ENCODE measurements around the gene VSTM2B. TPM values are rescaled to one million over a fixed set of nuclear protein-coding genes. Genes with fewer than 3 reads are reported as not detected.

VSTM2B gene
- polyA plus RNA-seq, 3 donors, result 0.17 to 0.69 (median 0.29) TPM

DNA sequence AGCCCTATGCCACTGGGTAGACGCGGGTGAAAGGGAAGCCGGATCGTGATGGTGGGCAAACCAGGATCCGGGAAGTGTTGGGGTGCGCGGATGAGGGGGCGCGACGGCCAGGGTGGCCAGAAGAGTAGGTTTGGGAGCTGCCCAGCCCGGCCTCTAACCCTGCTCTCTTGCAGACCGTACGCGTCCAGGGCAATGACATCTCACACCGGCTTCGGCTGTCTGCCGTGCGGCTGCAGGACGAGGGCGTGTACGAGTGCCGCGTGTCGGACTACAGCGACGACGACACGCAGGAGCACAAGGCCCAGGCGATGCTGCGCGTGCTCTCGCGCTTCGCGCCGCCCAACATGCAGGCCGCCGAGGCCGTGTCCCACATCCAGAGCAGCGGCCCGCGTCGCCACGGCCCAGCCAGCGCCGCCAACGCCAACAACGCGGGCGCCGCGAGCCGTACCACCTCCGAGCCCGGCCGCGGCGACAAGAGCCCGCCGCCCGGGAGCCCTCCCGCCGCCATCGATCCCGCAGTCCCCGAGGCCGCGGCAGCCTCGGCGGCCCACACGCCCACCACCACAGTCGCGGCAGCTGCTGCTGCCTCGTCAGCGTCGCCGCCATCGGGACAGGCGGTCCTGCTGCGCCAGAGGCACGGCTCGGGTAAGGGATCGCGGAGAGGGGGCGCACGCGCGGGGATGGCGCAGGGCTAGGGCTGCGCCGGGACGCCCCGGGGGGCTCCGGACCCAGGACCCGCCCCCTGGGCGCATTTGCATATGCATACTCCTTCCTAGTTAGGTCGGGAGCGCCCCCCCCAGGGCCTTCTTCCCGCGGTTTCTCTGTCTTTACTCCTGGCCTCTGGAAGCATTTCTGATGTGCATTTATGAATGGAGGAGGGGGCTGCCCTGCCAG is 4.1 kb downstream of the VSTM2B start:
- no peak for DNase-seq (ENCODE audit: low read depth in 3 of 3, low spot score in 2 of 3)

DNA sequence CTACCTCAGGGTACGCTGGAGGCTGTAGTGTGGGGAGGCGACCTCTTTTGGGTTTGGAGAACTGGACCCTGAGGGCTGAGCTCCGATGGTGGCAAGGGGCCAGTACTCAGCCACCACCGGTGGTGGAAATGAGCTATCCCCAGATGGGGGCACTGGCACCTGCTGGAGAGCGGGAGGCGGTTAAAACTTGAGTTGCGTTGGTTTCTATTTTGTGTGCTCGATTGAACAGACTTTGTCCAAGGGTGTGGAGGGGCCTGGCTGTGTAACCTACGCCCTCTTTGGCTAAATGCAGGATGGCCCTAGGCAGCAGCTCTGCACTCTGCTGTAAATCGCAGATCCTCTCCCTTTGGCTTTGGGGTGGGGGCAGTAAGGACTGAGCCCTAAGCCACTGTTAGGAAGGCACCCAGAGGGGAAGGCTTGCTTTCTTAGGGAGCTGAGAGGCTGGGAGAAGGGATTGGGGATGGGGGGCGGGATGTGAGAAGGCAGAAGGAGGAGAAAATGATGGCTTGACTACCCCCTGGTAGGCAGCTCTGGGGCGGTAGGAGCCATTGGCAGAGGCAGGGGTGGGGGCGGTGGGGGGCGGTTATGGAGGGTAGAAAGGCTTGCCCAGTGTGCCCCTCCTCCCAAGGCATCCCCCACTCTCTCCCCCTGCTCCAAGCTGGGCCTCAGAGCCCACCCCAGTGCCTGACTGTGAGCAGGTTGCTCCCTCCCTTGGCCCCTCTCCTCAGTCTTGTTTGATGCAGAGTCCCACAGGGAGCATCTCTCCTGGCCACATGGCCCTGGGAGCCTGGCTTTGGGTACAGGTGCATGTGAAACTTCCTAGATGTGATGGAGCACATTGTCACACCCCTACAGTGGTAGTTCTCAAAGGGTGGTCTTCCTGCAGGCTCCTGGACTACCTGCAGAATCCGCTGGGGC is 5.0 kb downstream of the VSTM2B start:
- no peak for DNase-seq (ENCODE audit: low read depth in 3 of 3, low spot score in 2 of 3)

DNA sequence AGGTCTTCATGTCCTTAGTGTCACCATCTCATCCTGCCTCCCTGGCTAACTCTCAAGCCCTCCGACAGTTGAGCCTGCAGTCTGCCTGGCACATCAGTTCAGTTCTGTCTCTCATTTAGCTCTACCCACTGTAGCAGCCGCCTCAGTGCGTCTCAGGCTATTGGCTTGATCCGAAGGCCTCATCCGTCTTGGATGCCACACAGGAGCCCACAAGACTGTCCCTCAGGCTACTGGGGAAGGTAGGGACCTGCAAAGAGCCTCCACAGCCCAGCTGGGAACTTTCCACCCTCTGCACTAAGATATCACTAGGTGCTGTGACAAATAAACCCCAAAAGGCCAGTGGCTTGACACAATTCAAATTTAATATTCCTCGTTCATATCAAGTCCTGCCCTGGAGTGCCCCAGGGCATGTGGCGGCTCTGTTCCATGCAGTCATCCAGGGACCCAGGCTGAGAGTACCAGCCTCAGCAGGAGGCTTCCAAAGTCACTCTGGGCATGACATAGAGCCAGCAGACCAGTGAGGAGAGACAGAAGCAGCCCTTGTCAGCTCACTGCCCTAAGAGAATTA is 5.7 kb downstream of the VSTM2B start:
- no peak for DNase-seq (ENCODE audit: low read depth in 3 of 3, low spot score in 2 of 3)

DNA sequence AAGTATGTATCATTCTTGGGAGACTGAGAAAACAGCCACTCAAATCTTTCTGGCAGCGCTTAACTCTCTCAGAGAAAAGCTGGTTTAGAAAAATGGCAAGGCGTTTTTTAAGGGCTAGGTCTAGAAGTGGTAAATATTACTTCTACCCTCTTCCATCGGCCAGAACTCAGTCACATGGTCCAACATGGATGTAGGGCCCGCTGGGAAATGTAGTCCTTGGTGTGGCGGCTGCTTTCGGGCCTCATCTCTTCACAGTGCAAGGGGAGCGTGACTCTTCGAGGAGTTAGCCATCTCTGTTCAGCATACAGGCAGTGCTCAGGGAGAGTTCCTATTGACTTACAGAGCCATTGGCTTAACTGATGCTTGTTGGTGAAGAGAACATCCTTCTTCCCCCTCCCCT is 6.3 kb downstream of the VSTM2B start:
- no peak for DNase-seq (ENCODE audit: low read depth in 3 of 3, low spot score in 2 of 3)

DNA sequence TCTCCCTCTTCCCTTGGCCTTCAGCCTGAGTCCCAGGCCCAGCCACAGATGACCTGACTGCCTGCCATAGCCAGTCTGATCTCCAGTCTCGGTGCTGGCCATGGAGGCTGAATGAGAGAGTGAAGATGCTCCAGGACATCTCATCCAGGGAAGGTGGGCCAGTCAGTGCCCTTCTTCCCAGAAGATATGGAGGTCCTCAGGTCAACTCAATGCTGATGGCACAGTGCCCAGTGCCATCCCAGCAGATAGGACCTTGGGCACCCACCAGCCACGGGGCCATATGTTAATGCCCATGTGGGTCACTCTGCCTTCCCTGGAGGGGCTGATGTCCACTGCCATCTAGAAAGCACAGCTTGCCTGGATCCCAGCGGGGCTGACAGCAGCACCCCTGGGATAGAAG is 7.2 kb downstream of the VSTM2B start:
- DNase-seq (ENCODE audit: low read depth in 3 of 3, low spot score in 2 of 3), result no peak

DNA sequence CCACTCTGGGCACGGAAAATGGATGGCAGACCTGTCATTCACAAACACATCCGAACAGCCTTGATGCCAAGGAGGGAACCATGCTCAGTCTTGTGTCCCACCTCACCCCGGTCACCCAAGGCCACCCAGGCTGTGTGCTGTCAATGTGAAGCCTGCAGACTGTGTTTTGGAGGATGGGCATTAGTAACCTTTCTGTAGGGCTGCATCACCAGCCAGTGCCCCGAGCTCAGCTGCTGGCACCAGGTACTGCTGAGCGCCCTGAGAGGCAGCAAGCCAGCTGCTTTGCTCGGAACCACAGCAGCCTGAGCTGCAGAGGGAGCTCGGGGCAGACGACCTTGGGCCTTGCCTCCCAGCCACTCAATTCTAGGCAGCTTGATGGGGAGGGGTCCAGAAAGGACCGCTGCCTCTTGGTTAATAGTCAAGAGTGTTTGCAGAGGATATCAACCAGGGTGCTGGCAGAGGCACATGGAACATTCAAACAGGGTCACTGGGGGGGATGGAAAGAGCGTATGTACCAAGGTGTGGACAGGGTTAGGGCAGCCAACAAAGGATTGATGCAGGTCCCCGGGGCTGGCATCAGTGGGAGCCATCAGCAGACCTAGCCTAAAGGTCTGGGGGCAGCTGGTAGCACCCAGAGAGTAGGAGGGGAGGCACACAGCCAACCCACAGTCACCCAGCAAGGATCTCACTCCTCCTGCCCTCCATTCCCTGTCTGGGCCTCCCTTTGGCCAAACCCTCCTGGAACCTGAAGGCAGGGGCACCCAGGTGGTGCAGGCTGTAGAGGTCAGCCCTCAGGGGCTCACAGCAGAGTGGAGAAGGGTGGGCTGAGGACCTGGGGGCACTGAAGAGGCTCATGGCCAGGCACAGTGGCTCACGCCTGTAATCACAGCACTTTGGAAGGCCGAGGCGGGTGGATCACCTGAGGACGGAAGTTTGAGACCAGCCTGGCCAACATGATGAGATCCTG is 8.1 kb downstream of the VSTM2B start:
- DNase-seq (ENCODE audit: low read depth in 3 of 3, low spot score in 2 of 3), result no peak

DNA sequence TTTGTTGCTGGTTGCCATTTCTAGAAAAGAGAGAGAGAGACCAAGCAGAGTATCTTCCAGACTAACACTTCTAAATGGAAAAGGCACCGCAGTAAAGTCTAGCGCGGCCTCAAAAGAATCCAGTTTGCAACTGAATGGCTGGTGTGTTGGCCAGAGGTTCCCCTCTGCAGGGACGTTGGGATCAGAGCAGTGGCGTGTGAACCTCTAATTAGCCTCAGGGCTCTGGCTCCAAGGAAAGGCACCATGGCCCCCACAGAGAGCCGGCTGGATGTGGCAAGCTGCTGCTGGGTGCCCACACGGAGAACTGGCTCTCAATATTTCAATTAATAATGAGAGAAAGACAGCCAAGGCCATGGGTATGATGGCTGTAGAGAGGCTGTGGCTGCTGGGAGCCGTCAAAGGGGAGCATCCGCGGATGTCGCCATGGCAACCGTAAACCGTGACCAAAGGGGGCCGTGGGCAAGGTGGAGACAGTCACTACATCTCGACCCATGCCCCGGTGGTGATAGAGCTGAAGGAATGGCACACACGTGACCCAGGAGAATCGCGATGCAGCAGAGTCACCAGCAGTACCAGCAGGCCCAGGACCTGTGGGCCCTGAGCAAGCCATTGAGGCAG is 9.5 kb downstream of the VSTM2B start:
- no peak for DNase-seq (ENCODE audit: low read depth in 3 of 3, low spot score in 2 of 3)

DNA sequence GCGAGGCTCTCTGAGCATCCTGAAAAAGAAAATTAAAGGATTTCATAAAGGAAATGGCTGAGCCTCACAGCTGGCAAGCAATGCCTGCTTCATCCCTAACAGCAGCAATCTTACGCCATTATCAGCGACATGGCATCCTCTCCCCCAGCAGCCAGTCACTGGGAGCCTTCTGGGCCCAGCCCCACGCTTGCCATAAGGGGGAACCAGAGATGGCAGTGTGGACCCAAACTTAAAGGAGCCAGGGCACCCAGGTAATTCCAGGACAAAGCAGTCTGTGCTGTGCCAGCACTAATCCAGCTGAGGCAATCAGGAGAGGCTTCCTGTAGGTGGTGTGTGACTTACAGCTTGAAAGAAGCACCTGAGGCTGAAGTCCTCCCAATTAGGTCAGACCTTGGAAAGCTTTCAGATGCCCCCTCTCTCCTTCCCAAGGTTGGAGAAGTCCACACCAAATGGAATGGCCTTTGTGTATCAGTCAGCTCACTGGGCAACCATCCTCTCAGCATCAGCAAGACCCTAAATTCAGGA is 10.3 kb downstream of the VSTM2B start:
- no peak for DNase-seq (ENCODE audit: low read depth in 3 of 3, low spot score in 2 of 3)

DNA sequence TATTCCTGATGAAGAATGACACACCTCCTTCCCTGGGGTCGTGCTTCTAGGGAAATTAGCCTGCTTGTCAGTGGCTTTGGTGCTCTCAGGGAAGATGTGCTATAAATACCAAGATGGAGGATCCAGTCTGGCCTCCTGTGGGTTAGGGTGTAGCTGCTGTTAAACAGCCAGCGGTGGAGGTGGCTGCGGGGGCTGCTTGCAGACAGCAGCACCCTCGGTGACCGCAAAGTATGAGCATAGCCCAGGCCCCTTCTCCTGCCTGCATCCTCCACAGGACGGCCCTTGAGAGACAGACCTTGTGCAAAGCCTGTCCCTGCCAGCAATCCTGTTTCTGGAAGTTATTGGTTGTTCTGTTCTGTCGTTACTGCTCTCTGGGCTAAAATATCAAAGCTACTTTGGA is 11.4 kb downstream of the VSTM2B start:
- no peak for DNase-seq (ENCODE audit: low read depth in 3 of 3, low spot score in 2 of 3)

DNA sequence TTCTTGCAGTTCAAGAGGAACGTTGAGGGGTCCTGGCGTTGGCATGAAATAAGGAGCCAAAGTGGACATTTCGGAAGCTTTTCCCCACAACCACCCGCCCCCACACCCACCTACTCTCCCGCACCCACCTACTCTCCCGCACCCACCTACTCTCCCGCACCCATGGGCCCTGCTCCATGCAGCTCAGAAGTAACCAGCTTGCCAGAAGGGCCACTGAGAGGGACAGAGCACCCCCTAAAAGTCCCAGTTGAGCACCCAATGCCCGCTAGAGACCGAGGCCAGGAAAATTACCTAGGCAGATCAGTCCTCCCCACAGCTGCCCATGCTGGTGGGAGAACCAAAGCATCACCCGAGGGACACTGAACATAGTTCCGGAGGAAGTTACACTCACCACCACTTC is 11.8 kb downstream of the VSTM2B start:
- DNase-seq (ENCODE audit: low read depth in 3 of 3, low spot score in 2 of 3), result no peak

DNA sequence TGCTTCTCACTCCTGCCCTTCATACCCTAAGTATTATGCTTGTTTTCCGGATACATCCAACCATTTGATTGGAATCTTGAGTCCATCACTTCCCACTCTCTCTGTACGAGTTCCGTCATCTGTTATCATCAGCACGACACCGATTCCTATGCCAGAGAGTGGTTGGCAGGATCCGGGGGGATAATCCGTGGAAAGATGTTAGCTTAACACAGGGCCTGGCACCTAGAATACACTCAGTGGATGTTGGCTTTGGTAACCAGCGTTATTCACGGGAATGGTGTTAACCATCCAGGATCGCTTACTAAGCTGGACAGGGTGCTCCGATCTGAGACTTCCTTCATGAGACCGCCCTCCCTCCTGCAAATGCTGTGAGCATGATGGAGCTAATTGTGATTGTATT is 12.4 kb downstream of the VSTM2B start:
- DNase-seq (ENCODE audit: low read depth in 3 of 3, low spot score in 2 of 3), result no peak

DNA sequence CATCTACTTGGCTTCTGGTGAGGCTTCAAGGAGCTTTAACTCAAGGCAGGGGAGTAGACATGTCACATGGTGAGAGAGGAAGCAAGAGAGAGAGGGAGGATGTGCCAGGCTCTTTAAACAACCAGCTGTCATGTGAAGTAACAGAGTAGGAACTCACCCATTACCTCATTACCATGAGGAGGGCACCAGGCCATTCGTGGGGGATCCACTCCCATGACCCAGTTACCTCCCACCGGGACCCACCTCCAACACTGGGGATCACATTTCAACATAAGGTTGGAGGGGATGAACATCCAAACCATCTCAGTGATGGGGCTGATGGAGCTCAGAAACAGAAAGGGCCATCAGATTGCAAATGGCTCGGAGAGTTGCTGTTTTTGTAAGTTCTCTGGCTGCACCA is 12.9 kb downstream of the VSTM2B start:
- no peak for DNase-seq (ENCODE audit: low read depth in 3 of 3, low spot score in 2 of 3)

DNA sequence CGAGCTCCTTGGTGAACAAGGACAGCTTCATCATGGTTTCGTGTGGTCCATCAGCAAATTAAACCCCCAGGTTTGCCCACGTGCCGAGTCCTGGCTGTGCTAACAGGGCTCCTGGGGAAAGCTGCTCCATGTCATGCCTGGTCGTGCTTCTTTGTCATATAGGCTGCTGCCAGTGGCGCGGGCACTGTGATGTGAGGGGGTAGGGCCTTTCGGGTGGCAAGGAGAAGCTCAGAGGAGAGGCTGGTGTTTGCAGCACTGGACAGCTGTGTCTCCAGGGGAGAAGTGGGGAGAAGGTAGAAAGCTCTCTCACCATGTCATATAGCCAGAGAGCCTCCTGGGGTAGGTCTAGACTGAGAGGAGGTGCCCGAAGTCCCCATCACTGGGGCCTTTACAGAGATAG is 13.3 kb downstream of the VSTM2B start:
- DNase-seq (ENCODE audit: low read depth in 3 of 3, low spot score in 2 of 3), result no peak

DNA sequence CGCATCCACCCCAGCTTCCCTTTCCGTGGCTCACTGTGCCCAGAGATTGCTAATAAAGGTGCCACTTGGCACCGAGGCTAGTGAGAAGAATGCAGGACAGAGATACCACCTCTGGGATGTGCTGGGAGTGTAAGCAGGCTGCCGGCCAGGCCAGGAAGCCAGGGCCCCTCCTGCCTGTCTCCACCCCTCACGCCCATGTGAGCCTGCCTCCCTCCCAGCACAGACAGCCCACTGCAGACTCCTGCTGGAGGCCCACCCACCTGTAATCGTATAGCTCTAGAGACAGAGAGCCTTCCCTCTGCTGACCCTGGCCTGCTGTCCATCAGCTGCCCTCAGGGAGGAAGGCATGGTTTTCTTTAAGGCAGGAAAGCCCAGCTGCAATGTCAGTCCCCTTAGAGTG is 13.9 kb downstream of the VSTM2B start:
- no peak for DNase-seq (ENCODE audit: low read depth in 3 of 3, low spot score in 2 of 3)

DNA sequence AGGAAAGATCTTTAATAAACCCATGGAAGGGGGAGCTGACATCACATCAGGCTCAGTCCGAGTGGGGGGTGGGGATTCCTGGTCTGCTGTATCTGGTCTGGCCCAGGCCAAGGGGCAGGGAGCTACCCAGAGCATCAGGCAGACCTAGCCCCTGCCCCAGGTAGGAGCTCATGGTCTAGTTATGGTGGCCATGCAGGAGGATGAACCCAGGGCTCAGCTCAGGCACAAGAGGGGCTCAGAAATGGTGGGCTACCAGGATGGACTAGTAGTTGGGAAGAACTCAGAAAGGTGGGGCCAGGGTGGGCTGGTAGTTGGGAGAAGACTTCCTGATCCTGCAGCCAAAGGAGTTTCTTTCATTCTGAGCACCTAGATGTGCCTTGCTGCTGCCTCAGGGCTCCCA is 14.3 kb downstream of the VSTM2B start:
- DNase-seq (ENCODE audit: low read depth in 3 of 3, low spot score in 2 of 3), result no peak

DNA sequence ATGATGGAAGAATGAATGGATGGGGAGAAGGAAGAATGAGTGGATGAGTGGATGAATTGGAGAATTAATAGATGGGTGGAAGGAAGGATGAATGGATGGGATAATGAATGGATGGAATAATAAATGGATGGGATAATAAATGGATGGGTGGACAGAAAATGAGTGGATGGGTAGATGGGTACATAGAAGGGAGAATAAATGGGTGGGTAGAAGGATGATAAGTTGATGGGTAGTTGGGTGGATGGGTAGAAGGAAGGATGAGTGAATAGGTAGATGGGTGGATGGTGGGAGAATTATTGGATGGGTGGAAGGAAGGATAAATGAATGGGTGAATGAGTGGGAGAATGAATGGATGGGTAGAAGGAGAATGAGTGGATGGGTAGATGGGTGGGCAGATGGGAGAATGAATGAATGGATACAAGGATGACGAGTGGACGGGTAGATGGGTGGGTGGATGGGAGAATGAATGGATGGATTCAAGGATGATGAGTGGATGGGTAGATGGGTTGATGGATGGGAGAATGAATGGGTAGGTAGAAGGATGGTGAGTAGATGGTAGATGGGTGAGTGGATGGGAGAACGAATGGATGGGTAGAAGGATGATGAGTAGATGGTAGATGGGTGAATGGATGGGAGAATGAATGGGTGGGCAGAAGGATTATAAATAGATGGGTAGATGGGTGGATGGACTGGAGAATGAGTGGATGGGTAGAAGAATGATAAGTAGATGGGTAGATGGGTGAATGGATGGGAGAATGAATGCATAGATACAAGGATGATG is 15.9 kb downstream of the VSTM2B start:
- no peak for DNase-seq (ENCODE audit: low read depth in 3 of 3, low spot score in 2 of 3)

DNA sequence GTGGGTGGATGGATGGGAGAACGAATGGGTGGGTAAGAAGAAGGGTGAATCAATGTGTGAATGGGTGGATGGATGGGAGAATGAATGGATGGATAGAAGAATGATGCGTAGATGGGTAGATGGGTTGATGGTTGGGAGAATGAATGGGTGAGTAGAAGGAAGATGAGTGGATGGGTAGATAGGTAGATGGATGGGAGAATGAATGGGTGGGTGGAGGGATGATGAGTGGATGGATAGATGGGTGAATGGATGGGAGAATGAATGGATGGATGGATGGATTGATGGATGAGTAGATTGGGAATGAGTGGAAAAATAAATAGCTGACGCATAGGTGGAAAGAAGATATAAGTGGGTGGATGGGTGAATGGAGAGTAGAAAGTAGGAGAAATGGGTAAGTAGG is 16.5 kb downstream of the VSTM2B start:
- DNase-seq (ENCODE audit: low read depth in 3 of 3, low spot score in 2 of 3), result no peak

DNA sequence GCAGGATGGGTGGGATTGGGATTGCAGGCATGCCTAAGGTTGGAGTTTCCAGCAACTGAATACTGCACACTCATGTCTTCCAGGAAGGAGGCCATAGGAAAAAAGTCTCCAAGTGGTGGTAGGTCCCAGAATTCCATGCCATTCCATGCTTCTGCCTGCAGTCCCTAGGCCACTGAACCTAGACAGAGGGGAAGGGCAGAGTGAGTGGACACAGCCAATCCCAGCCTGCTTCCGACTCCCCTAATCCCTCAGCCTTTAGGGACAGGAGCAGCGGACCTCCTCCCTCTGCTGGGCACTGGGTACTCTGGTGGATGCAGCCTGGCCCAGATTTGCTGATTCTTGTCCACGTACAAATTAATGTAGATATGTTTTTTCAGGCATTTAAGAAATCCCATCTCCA is 17.0 kb downstream of the VSTM2B start:
- no peak for DNase-seq (ENCODE audit: low read depth in 3 of 3, low spot score in 2 of 3)

DNA sequence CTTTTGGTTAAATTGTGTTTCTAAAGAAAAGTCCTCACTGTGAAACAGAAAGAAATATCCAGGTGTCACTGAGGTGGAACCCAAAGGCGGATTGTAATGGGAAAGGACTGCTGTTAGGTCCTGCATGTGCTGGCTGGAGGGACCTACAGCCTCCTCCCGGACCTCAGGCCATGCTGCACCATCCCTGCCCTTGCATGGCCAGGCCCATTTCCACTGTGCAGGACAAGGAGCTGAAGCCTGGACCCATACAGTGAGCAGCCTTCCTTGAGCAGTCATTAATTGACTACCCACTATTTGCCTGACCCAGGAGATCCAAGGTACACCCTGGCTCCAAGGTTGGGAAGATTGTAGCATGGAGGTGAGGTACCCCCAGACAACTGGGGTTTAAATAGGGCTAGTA is 17.6 kb downstream of the VSTM2B start:
- DNase-seq (ENCODE audit: low read depth in 3 of 3, low spot score in 2 of 3), result no peak
